NCI-H2029 (cell line): ENCODE measurements around the gene PHKB.
"Not testable (repeated sequence)": the region's sequence is repeated elsewhere in the genome, so short reads cannot be mapped to it uniquely, and the experiment has no call there.

Experiments
- DNase-seq: peaks from one replicate; lab custom pipeline; 2025; lab: John Stamatoyannopoulos, UW

Gene PHKB

DNA sequence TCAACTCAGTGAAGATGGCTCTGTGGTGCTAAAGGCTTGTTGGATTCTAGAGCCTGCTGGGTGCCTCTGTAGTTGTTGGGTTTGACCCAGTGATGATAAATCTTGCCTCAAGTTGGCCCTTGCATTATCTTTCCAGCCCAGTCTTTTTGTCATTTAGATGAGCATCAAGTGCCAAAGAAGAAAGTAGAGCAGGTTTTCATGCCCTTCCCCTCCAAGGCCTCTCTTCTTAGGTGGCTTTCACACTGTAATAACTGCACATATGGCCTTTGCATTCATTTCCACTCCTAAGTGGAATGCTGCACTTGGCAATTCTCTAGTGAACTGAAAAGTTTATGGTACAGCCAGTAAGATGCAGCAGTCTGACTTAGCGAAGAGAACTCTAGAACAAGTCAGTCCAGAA is 165.1 kb downstream of the PHKB start:
- DNase-seq = no peak

DNA sequence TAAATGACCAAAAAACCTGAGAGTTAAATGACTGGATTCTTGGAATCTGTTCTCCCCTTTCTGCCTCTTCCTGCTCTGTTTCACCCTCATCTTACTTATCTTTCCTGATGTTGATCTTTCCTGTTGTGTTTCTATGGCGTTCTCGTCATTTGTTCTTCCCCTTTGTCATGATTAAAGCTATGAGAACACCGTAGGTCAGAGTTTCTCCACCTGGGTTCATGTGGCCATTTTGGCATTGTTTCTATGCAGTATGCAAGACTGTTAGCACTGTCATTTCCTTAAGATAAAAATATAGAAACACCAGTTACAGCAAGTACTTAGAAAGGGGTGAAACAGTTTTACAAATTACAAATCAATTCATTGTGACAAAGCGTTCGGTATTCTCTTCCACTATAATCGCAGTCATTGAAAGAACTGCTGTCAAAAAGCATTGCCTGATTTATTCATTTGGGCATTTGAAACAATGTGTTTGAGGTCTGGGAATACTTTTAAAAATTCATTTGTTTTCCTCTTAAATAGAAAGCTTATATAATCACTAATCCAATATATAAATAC is 166.0 kb downstream of the PHKB start:
- DNase-seq = no peak

DNA sequence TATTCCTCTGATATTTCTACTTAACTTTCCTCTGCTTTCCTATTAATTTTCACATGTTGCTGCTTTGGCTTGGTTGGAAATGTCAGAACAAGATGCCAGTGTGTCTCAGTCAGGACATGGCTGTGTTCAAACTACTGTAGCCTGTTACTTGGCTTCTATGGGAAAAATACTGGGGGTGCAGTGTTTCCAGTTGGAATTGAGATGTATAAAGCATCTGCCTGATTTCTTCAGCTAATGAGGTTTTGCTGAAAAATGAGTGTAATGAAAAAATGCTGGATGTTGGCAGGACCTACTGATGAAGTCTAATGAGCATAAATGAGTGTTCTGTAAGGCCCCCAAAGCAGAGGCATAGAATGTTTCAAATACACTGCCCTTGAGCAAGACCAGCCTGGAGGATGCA is 166.6 kb downstream of the PHKB start:
- DNase-seq = no peak

DNA sequence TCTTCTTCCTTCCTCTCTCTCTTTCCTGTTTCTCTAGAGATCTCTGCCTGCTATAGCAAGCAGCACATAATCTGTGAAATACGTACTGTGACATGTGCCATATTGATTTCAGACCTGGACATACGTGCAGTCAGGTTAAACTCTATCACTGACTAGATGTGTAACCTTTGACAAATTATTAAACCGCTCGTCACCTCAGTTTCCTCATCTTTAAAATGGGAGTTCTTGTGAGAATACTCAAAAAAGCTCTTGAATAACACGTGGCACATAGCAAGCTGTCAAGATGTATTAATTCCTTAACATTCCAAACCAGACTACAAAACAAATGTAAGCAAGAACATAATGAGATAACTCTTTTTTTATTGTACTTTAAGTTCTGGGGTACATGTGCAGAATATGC is 170.0 kb downstream of the PHKB start:
- no peak for DNase-seq

DNA sequence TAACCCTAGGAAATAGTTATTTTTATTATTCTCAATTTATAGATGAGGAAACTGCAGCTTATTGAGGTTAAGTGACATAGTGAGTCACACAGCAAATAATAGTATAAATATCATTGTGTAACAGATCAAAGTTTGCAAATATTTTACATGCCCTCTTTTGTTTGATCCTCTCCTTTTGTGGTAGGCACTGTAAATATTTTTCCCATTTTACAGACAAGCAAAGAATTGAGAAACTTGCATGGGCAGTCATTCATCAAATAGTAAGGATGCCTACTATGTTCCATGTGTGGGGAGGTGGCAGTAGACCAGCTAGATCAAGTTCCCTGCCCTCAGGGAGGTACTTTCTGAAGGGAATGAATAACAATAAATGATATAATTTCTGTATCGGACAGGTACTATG is 173.0 kb downstream of the PHKB start:
- no peak for DNase-seq

DNA sequence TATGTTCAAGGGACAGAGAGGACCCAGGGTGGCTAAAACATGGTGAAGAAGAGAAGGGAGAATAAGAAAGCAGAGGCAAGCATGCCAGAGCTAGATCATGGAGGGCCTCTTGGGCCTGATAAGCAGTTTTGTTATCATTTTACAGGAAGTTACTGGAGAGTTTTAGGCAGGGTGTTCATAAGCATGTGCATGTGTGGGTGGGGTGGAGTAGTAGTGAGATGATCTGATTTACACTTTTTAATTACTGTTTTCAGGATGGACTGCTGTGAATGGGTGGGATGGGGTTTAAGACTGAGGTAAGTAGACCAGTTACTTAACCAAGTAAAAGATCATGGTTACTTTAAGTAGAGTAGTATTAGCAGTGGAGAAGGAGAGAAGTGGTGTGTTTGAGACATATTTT is 173.6 kb downstream of the PHKB start:
- no peak for DNase-seq

DNA sequence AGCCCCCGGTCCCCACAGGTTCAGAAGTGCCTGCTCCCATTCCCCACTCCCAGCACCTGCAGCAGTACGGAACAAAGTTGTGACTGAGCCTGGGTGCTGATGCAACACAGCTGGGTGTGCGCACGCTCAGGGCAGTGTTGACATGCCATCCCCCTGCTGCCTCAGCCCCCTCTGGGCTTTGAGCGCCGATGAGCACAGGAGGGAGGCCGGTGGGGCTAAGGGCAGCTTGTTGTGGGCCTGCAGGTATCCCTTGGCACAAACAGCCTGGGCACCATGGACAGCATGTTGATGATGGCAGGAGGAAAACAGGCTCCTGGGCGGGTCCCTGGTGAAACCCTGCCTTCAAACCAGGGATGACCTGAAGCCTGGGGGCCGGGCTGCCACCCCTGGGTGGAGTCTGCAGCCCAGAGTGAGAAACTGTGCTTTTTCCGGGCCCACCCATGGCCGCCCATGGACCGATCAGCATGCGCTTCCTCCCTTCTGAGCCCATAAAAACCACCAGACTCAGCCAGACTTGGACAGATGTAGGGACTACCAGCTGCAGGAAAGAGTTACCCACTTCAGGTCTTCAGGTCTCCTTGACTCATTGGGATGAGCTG is 175.5 kb downstream of the PHKB start:
- DNase-seq = no peak

DNA sequence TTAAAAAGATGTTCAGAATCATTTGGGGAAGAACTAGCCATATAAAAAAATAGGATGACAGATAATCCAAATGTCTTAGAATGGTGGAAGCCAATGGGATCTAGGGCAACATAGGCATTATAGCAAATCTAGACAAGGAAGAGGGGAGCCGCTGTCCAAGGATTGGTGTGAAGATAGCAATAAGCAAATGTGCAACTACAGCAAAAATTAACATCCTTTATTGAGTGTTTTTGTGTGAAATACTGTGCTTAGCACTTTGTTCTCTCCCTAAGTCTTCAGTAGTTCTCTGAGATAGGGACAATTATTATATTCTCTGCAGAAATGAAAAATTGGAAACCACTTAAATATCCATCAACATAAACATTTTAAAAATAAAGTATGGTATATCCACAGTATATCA is 177.0 kb downstream of the PHKB start:
- no peak for DNase-seq

DNA sequence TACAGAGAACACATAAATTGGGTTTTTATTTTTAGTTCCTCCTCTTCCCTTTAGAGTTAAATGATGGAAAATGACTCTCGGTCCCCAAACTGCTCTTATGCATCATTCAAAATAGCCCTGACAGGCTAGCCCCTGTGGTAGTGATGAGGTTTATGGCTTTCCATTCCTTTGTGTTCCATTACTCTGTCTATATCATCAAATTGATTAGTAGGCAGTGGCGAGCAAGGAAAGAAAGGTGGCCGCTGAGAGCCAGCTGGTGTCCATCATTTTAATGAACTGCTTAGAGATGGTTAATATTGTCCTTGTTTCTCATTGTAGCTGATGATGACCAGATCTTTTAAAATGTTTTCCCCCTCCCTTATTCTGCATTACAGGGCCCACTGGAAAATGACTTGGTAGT is 179.5 kb downstream of the PHKB start:
- no peak for DNase-seq

DNA sequence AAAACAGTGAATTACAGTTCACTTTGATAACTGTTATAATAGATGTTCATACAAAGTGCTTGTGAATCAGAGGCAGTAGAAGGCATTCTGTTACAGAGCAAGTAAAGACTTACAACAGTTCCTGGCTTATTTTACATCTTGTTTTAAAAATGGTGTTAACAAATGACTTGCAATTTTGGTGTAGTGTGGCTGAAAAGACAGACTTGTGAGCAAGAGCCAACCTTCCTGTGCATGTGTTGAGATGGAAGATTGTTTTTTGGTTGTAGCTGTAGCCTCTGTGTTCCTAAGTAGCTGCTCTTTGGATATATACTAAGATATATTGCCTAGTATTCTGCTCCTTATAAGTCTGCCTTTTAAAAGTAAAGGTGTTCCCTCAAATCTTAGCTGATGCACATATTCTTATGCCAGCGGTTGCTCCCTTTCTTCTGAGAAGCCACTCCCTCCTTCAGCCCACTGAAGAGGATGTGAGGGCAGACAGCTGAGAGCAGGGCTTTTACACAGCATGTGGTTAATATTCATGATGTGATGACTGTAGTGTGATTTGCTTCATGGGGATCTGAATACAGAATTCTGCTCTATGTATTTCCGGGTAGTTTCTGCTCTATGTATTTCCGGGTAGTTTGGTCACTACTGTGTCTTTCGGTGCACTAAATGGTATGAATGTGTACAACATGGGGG is 182.3 kb downstream of the PHKB start:
- no peak for DNase-seq

DNA sequence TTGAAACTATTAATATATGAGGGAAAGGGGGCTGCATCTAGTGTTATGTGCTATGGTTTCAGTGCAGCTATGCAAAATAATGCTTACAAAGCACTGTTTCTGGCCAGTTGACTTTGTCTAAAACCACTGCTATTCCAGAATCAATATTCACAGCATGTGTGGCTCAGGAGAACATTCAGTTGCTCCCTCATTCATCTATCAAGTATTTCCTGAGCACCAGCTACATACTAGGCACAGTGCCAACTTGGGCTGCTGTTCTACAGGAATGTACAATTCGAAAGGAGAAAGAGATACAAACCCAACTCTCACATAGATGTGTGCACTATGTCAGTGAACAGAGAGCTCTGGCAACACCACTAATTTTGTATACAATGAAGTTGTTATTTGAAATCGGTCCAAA is 183.0 kb downstream of the PHKB start:
- DNase-seq = peak; percentile 0

DNA sequence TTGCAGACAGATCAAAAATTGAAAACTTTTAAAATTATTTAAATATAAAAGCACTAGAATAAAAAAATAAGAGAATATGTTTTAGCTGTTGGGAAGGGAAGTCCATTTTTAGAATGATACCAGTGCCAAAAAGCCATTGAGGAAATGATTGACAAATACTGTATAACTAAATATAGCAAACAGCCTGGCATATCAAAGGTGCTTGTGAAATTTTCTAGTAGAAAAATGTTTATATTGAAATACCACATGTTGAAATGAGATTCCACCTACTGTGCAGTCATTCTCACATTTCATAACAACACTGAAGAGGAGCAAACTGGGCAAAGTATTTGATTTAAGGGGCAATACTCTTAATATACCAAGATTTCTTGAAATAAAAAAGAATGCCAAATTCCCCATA is 183.5 kb downstream of the PHKB start:
- no peak for DNase-seq

DNA sequence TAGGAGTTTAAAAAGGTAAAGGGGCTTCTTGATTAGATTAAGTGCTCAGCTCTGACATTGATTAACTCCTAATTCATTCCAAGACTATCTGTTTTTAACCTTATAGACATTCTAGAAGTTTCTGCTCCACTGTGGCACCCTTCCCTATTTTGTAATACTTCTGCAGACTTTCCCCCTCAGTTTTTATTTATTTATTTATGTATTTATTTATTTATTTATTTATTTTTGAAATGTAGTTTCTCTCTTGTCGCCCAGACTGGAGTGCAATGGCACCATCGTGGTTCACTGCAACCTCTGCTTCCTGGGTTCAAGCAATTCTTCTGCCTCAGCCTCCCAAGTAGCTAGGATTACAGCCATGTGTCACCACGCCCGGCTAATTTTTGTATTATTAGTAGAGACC is 185.8 kb downstream of the PHKB start:
- no peak for DNase-seq

DNA sequence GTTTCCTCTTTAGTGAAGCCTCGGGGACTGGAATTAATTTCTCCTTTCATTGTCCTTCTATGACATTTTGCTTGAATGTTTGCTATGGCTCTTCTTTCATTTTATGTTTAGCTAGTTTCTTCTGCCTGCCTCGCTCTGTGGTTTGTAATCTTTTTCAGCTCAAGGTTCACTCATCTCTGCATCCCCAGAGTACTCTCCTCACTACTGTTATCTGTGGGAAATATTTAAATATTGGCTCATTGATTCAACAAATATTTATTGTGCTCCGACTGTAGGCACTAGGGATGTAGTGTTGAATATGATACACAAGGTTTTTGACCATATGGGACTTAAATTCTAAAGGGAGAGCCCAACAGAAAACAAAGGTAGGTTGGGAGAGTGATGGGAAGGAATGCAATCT is 195.9 kb downstream of the PHKB start:
- no peak for DNase-seq

DNA sequence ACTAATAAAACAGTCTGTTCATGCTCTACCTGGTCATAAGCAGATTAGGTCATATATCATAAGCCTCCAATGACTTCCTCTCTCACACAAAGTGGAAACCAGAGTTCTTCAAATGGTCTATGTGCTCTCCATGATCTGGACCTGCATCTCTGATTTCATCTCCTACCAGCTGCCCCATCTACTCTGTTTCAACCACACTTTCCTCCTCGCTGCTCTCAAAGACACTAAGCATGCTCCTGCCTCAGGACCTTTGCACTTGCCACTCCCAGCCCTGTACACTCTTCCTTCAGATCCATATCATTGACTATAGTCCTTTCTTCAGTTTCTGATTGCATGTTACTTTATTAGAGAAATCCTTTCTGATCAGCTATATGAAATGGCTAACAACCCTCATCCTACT is 196.8 kb downstream of the PHKB start:
- no peak for DNase-seq

DNA sequence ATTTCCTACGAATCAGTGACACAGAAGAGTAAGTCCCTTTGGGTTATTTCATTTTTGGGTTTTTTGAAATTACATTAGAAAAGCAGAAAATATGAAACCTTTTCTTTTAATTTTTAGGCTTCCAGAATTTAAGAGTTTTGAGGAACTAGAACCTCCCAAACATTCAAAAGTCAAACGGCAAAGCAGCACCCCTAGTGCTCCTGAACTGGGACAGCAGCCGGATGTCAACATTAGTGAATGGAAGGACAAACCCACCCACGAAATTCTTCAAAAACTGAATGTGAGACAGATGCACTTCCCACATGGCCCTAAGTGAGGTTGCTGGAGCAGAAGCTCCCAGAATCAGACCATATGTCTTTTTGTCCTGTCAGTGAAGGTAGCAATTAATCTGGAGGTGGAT is 199.4 kb downstream of the PHKB start:
- no peak for DNase-seq

DNA sequence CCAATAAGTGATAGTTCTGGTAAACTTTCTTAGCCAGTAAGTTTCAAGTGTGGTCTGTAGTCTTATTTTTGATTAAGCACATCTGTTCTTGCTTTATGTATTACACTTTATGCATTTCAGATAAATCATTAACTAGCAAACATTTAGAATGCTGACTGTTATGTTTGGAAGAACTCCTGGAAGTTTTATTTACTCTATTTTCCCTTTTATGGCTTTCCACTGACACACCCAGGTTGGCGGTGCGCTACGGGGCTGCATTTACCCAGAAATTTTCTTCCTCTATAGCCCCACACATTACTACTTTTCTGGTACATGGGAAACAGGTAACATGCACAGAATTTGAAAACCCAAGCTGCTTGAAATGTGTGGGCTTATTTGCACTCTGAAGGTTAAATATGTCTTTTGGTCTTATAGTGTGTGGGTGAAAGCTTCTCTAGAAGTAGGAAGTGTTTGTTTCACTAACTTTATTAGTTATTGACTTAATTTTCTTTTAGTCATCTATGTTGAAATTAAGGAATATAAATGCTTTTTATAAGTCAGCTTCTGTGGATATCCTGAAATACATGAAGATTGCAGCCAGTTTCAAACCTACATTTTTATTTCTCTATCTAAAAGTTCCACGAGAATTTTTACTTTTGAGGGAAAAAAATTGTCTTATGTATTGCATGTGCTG is 203.7 kb downstream of the PHKB start:
- no peak for DNase-seq

DNA sequence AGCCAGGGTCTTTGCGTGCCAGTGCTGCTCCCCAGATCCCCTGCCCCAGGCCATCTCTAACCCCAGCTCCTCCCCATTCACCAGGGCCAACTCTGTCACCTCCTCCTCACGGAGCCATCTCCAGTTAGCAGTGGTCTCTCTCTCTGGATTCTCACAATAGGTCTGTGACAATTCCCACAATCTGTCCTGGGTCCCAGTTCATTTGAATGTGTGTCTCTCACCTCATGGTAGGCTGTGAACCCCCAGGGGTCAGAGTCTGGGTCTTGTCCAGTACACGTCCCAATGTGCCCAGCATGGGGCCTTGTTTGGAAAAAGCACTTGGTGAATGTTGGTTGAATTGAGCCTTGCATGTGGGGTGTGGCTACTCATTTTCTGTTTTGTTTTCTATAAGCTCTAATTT is 205.3 kb downstream of the PHKB start:
- DNase-seq = no peak

DNA sequence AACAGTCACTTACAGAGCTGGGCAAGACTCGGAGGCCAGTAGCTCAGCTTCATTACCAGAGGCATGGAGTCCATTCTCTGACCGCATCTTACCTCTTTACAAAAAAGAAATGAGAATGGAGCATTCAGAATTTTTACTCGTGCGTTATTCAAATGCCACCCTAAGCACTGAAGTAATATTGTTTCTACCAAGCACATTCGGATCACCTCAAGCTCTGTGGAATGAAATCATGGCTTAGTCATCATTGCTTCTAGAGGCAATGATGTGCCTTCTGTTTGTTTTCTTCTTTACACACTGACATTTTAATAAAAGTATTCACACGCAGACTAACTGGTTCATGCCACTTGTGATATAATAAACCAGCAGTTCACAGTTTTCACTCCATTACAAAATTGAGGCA is 206.8 kb downstream of the PHKB start:
- DNase-seq = no peak

DNA sequence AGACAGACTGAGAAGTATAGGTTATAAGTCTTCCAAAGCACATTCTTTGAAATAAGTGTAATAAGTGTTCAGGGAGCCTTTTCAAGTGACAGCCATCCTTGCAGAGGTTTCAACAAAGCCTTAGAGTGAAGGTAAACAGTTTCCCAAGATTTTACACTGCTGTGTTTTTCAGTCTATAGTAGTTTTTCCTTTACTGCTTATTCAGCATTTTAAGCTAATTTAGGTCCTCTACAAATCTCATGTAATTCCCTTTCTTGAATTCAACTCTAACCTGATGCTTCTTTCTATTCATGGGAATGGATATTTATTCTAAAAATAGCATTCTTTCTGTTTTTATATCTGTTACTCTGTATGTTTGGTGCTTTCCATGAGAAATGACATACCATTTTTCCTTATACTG is 211.3 kb downstream of the PHKB start:
- no peak for DNase-seq

DNA sequence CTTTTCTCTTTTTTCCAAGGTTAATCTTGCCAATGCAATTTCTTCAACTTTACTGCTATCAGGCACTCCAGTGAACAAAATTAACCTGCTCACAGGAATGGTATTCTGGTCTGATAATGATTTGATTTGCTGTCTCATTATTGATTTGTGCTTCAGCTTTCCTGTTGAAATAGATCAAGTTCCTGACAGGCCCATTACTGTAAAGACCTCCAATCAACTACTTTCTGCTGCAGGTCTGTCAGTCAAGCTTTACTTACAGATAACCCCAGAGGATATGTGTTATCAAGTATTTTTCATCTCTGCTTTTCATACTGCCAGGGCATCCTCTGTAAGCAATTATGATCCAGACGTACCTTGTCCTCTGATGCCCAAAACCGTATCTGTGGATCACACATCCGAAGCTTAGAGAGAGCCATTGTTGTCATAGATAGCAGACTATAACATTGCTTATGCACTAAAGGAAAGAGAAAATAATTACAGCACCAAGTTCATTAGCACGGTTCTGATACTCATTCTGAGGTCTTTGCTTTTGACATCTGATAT is 215.6 kb downstream of the PHKB start:
- DNase-seq = no peak

DNA sequence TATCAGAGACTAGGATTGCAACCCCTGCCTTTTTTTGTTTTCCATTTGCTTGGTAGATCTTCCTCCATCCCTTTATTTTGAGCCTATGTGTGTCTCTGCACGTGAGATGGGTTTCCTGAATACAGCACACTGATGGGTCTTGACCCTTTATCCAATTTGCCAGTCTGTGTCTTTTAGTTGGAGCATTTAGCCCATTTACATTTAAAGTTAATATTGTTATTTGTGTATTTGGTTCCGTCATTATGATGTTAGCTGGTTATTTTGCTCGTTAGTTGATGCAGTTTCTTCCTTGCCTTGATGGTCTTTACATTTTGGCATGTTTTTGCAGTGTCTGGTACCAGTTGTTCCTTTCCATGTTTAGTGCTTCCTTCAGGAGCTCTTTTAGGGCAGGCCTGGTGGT is 220.4 kb downstream of the PHKB start:
- not testable (repeated sequence) for DNase-seq

DNA sequence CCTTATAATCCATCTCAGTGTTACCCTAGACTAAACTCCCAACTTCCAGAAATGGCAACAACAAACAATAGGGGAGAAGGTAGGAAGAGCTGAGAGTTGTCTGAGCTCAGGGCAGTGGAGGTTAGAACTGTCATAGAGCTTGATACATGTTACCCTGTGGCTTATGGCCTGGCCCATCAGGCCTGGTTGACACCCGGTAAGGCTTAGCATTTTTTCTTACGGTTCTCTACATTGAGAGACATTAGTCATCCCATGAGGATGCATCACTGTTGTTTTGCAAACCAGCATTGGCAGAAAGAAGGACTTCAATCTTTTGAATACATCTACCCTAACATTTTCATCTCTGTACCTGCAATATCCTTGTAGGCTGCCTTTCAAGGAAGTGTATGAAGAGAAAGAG is 226.6 kb downstream of the PHKB start:
- no peak for DNase-seq
